Endothelial cell of umbilical vein (primary cell): ENCODE measurements around the gene AS3MT. TPM values are rescaled to one million over a fixed set of nuclear protein-coding genes. Genes with fewer than 3 reads are reported as not detected.

ENCODE experiments used
- BruUV-seq: library from RNA; stranded (reverse); fragments of 400-500 nt; replicated peaks from 2 replicates; lab custom pipeline; 2021; lab: Mats Ljungman, UMichigan
- CTCF ChIA-PET: fragments of 300-600, 350-600 bp; sonication (Branson Sonifier 250); formaldehyde crosslinking; loops from one replicate; lab custom pipeline; 2021; ENCODE audit warnings: antibody characterized with exemption, inconsistent platforms; lab: Charles Lee
- POLR2A ChIA-PET: fragments of 300-600, 350-600 bp; sonication (Branson Sonifier 250); formaldehyde crosslinking; loops from one replicate; lab custom pipeline; 2021; ENCODE audit warnings: antibody characterized with exemption, inconsistent platforms; lab: Charles Lee
- DNase-seq: peaks from one replicate; pipeline ENCODE4 v3.0.0-alpha.2; 2011; ENCODE audit warnings: low read depth, low spot score
- FAIRE-seq: peaks from 2 replicates; lab custom pipeline; 2011; peaks lifted over from hg19 to GRCh38; lab: Jason Lieb, UNC
- H2AFZ ChIP-seq: 2 replicates; pipeline ENCODE4 v1.6.0; 2012; ENCODE audit warnings: low read depth, low read length, control low read depth, inconsistent platforms
- H3K27ac ChIP-seq: 2 replicates; pipeline ENCODE4 v1.5.1; 2011; ENCODE audit warnings: low read depth, mild to moderate bottlenecking, control low read depth, low read length, moderate library complexity; ENCODE audit not compliant: insufficient read depth
- H3K27me3 ChIP-seq, 2 experiments: 2 replicates each; pipeline versions ENCODE4 v1.6.0 to v1.6.1; 2011; ENCODE audit warnings: low read length in 2 of 2, mixed read lengths in 1 of 2; ENCODE audit not compliant: control insufficient read depth in 2 of 2, insufficient read depth in 2 of 2
- H3K36me3 ChIP-seq, 2 experiments: 2 replicates in 1 of 2; 3 replicates in 1 of 2; pipeline ENCODE4 v1.5.1; 2011; ENCODE audit warnings: low read length in 2 of 2, mild to moderate bottlenecking in 1 of 2, moderate library complexity in 1 of 2; ENCODE audit not compliant: control insufficient read depth in 2 of 2, insufficient read depth in 2 of 2; ENCODE audit errors: extremely low read depth in 1 of 2
- H3K4me1 ChIP-seq: 3 replicates; pipeline ENCODE4 v1.5.1; 2011; ENCODE audit warnings: mild to moderate bottlenecking, low read length; ENCODE audit not compliant: control insufficient read depth, insufficient read depth; ENCODE audit errors: extremely low read depth
- H3K4me2 ChIP-seq: 2 replicates; pipeline ENCODE4 v1.6.1; 2011; ENCODE audit warnings: low read length, control low read depth, mixed read lengths; ENCODE audit not compliant: insufficient read depth
- H3K4me3 ChIP-seq, 3 experiments: fragments of 200-600 bp in 1 of 3; sonication (generic), shearing (Covaris generic) in 1 of 3; replicated peaks in 1 of 3; 2 replicates each; pipeline ENCODE4 v1.5.1; 2011 to 2016; ENCODE audit warnings: control low read depth in 3 of 3, low read length in 3 of 3, mild to moderate bottlenecking in 2 of 3, inconsistent platforms in 1 of 3, low read depth in 1 of 3, moderate library complexity in 1 of 3; ENCODE audit not compliant: insufficient read depth in 1 of 3
- H3K79me2 ChIP-seq: 2 replicates; pipeline ENCODE4 v1.6.0; 2012; ENCODE audit warnings: low read length, inconsistent platforms; ENCODE audit not compliant: control insufficient read depth, insufficient read depth
- H3K9ac ChIP-seq: replicated peaks from 2 replicates; pipeline ENCODE3; 2011; ENCODE audit warnings: low read length, control low read depth; ENCODE audit not compliant: insufficient read depth; ENCODE audit errors: extremely low read depth
- H3K9me1 ChIP-seq: replicated peaks from 3 replicates; pipeline ENCODE4 v1.6.0; 2011; ENCODE audit warnings: mild to moderate bottlenecking, low read length; ENCODE audit not compliant: control insufficient read depth, insufficient read depth; ENCODE audit errors: extremely low read depth
- H3K9me3 ChIP-seq: replicated peaks from 2 replicates; pipeline ENCODE4 v1.5.1; 2012; ENCODE audit warnings: low read length, inconsistent platforms; ENCODE audit not compliant: control insufficient read depth, insufficient read depth
- H4K20me1 ChIP-seq: replicated peaks from 2 replicates; pipeline ENCODE3; 2011; ENCODE audit warnings: mild to moderate bottlenecking, low read length; ENCODE audit not compliant: control insufficient read depth, insufficient read depth; ENCODE audit errors: extremely low read depth
- CTCF ChIP-seq, 2 donors: IDR thresholded peaks; 1 replicate in 1 of 2; 2 replicates in 1 of 2; pipeline ENCODE4 v1.5.1; 2011; ENCODE audit warnings: low read length in 2 of 2, mild to moderate bottlenecking in 2 of 2, moderate library complexity in 2 of 2, control low read depth in 1 of 2, inconsistent platforms in 1 of 2, low read depth in 1 of 2; ENCODE audit not compliant: insufficient read depth in 1 of 2; ENCODE audit errors: extremely low read depth in 1 of 2
- JUN ChIP-seq: IDR thresholded peaks from 2 replicates; pipeline ENCODE4 v1.6.1; 2011; ENCODE audit warnings: borderline replicate concordance, low read depth; ENCODE audit not compliant: insufficient read length, insufficient read depth
- MAX ChIP-seq: IDR thresholded peaks from 2 replicates; pipeline ENCODE4 v1.6.1; 2011; ENCODE audit not compliant: insufficient read depth, insufficient read length
- POLR2A ChIP-seq: IDR thresholded peaks from 2 replicates; pipeline ENCODE4 v1.6.1; 2012; ENCODE audit warnings: low read depth, mild to moderate bottlenecking, control low read depth, low read length
- dilution Hi-C: fragments of 300-500 bp; cut with MboI; formaldehyde crosslinking; loops from one replicate; pipeline ENCODE4 v1.15.0; 2019; ENCODE audit warnings: low sequenced_read_pairs; ENCODE audit not compliant: extremely low pct_ligation_motif_present
- intact Hi-C: fragments of 100-400 bp; cut with micrococcal nuclease; formaldehyde crosslinking; loops from one replicate; pipeline ENCODE4 v1.10.0; 2022
- polyA plus RNA-seq, 4 experiments: library from polyadenylated mRNA; depleted of rRNA in 3 of 4; stranded (reverse) in 3 of 4; unstranded in 1 of 4; fragments of >200 nt; gene quantifications; 2 replicates each; pipeline versions ENCODE4 v1.2.1 to v1.2.3, GENCODE V29; 2011 to 2012; ENCODE audit warnings: missing spikeins in 1 of 4
- total RNA-seq: library from RNA; stranded (reverse); gene quantifications from 2 replicates; pipeline ENCODE4 v1.2.3, GENCODE V29; 2021

AS3MT gene
- total and polyA plus RNA-seq, 2 donors (not counting 3 experiments of a cell fraction or from before 2014, with no cell fraction given): 1.0 TPM; not detected in 1

- DNase-seq: peak; percentile 63
- dilution Hi-C loops: no loop called here
- Histone ChIP-seq H3K36me3 (no peaks in the 10 kb centered on the region), H3K79me2 (no peaks in the 10 kb centered on the region), H2AFZ (peak overlapping the region; percentile 77), H3K4me3 (peak overlapping the region; percentile 43 to 49 (median 43)), H3K4me1 (peaks cover 10% of the 10 kb centered on the region), H4K20me1 (no peaks in the 10 kb centered on the region), H3K9ac (peak overlapping the region; percentile 48), H3K27me3 (peaks cover 13 to 15% of the 10 kb centered on the region in 2 experiments), H3K27ac (peak overlapping the region; percentile 35), H3K4me2 (peak overlapping the region; percentile 69), H3K9me3 (no peaks in the 10 kb centered on the region), H3K9me1 (no peaks in the 10 kb centered on the region)
- no TSS peak for BruUV-seq
- TF ChIP-seq JUN (no peak), MAX (peak; percentile 75), POLR2A (no peak), CTCF (IDR thresholded peaks at IDR 0.05; ENCODE audit: extremely low read depth in 1 of 2, insufficient read depth in 1 of 2, low read depth in 1 of 2, low read length in 2 of 2) (peak; percentile 92 to 97)
- intact Hi-C loops: loop anchor here (1.0 to 5.0 kb wide), 6 partner anchors 152 to 417 kb away; partner anchors contain the start of genes NT5C2 and WBP1L
- peak; percentile 35 for FAIRE-seq
- ChIA-PET CTCF (interaction anchor here (0.5 to 8.5 kb wide), 59 partner anchors 8 to 568 kb away, joined by 3 to 211 read pairs (median 3); partner anchors contain the start of genes ATP5MK, BORCS7, CYP17A1 and NT5C2), POLR2A (interaction anchor here (0.7 to 0.9 kb wide), 3 partner anchors 275 to 326 kb away, joined by 3 to 4 read pairs (median 4); partner anchors contain the start of gene NT5C2)
These were observed 48.2 kb downstream of the AS3MT start for GRCh38 chr10:102917314-102917961.
